Inflammatory macrophage (primary cell): ENCODE data around the gene NBAS.
"Not testable (repeated sequence)": the region's sequence is repeated elsewhere in the genome, so short reads cannot be mapped to it uniquely, and the experiment has no call there.

Source experiments
- DNase-seq, 2 donors: peaks; one replicate each; pipeline ENCODE4 v3.0.0-alpha.2; 2020 to 2022

NBAS gene

GRCh38 chr2:15557887-15558311, 3.2 kb downstream of the NBAS start:
- no peak for DNase-seq

- DNase-seq: no peak
Measured at GRCh38 chr2:15556311-15556930, 4.7 kb downstream of the NBAS start.

- DNase-seq: no peak
Measured at GRCh38 chr2:15555760-15556193, 5.4 kb downstream of the NBAS start.

GRCh38 chr2:15554525-15555218, 6.5 kb downstream of the NBAS start:
- DNase-seq: no peak

- no peak for DNase-seq
Measured at GRCh38 chr2:15553951-15554350, 7.2 kb downstream of the NBAS start.

- DNase-seq: no peak
Measured at GRCh38 chr2:15553519-15553918, 7.6 kb downstream of the NBAS start.

- DNase-seq: no peak
Measured at GRCh38 chr2:15548974-15549373, 12.2 kb downstream of the NBAS start.

- no peak for DNase-seq
Measured at GRCh38 chr2:15547115-15547876, 13.8 kb downstream of the NBAS start.

GRCh38 chr2:15546297-15547098, 14.6 kb downstream of the NBAS start:
- no peak for DNase-seq

GRCh38 chr2:15544227-15544626, 16.9 kb downstream of the NBAS start:
- no peak for DNase-seq

GRCh38 chr2:15543541-15543940, 17.6 kb downstream of the NBAS start:
- no peak for DNase-seq

- DNase-seq: no peak
Measured at GRCh38 chr2:15543053-15543452, 18.1 kb downstream of the NBAS start.

- not testable (repeated sequence) for DNase-seq
Measured at GRCh38 chr2:15542269-15542668, 18.9 kb downstream of the NBAS start.

- not testable (repeated sequence) for DNase-seq
Measured at GRCh38 chr2:15540523-15540922, 20.6 kb downstream of the NBAS start.

- no peak for DNase-seq
Measured at GRCh38 chr2:15539999-15540398, 21.1 kb downstream of the NBAS start.

- no peak for DNase-seq
Measured at GRCh38 chr2:15538792-15539191, 22.3 kb downstream of the NBAS start.

GRCh38 chr2:15533860-15534480, 27.2 kb downstream of the NBAS start:
- no peak for DNase-seq

GRCh38 chr2:15532996-15533395, 28.1 kb downstream of the NBAS start:
- no peak for DNase-seq

- no peak for DNase-seq
Measured at GRCh38 chr2:15531095-15531854, 29.9 kb downstream of the NBAS start.

- no peak for DNase-seq
Measured at GRCh38 chr2:15527074-15527739, 33.9 kb downstream of the NBAS start.

- DNase-seq: no peak
Measured at GRCh38 chr2:15521641-15522181, 39.4 kb downstream of the NBAS start.
